HG03558 (cell line): Measurements from ENCODE around the gene PTCH1.

Experiments used
- ATAC-seq: cut with Tn5 transposase; IDR thresholded peaks from one replicate; pipeline ENCODE4 v1.9.1; 2021; ENCODE audit warnings: moderate number of reproducible peaks; ENCODE audit not compliant: unreplicated experiment; ENCODE audit errors: extremely low read depth

PTCH1 gene

GRCh38 chr9:95446259-95446658, 70.5 kb downstream of the PTCH1 start:
- ATAC-seq = no peak

DNA sequence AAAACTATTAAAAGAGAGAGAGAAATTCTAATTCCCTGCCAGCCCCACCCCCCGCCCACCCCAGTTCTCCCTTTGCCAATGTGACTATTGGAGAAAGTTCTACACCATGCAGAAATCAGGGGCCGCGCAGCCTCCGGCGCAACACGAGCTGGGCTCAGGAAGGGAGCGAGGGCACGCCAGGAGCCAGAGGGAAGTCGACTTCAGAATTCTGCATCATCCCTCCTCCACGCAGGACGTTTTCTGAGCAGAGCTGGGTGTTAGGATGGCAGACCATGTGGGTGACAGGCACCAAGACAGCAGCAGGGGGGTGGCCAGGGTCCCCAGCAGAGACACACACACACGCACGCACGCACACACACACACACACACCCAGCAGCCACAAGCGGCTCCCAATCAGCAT, 72.6 kb downstream of the PTCH1 start:
- no peak for ATAC-seq

GRCh38 chr9:95443301-95443700, 73.5 kb downstream of the PTCH1 start:
- ATAC-seq = no peak

- no peak for ATAC-seq
Measured at GRCh38 chr9:95441081-95441480, 75.7 kb downstream of the PTCH1 start.

DNA sequence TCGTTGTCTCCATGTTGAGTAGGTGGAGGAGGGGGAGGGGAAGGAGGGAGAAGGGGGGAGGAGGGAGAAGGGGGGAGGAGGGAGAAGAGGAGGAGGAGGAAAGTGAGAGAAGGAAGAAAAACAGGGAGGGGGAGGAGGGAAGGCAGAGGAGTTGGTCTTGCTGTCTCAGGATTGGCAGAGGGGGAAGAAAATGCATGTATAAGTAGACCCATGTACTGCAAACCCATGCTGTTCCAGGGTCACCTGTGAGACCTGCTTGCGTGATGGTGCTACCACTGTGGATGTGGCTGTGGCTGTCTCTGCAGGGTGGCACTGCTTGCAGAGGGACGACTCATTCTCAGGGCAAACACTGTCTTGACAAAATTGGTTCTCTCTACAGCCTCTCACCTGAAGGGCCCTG, 76.3 kb downstream of the PTCH1 start:
- no peak for ATAC-seq

- ATAC-seq = no peak
Measured at GRCh38 chr9:95438561-95439357, 78.0 kb downstream of the PTCH1 start.

GRCh38 chr9:95437559-95437958, 79.2 kb downstream of the PTCH1 start:
- ATAC-seq = no peak

DNA sequence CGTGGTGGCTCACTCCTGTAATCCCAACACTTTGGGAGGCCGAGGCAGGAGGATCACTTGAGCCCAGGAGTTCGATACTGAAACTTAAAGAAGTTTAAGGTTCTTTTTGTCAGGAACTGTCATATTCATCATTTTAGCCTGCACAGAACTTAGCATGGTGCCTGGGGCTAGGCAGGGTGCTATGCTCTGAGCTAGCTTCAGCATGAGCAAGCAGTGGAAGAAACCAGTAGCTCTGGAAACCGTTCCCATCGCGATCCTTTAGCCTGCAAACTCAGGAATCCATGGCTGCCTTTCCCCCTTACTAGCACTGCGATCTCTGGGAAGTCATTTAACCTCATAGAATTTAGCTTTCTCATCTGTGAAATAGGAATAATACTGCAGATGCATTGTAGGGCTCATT, 80.4 kb downstream of the PTCH1 start:
- no peak for ATAC-seq

GRCh38 chr9:95435074-95435728, 81.6 kb downstream of the PTCH1 start:
- no peak for ATAC-seq

DNA sequence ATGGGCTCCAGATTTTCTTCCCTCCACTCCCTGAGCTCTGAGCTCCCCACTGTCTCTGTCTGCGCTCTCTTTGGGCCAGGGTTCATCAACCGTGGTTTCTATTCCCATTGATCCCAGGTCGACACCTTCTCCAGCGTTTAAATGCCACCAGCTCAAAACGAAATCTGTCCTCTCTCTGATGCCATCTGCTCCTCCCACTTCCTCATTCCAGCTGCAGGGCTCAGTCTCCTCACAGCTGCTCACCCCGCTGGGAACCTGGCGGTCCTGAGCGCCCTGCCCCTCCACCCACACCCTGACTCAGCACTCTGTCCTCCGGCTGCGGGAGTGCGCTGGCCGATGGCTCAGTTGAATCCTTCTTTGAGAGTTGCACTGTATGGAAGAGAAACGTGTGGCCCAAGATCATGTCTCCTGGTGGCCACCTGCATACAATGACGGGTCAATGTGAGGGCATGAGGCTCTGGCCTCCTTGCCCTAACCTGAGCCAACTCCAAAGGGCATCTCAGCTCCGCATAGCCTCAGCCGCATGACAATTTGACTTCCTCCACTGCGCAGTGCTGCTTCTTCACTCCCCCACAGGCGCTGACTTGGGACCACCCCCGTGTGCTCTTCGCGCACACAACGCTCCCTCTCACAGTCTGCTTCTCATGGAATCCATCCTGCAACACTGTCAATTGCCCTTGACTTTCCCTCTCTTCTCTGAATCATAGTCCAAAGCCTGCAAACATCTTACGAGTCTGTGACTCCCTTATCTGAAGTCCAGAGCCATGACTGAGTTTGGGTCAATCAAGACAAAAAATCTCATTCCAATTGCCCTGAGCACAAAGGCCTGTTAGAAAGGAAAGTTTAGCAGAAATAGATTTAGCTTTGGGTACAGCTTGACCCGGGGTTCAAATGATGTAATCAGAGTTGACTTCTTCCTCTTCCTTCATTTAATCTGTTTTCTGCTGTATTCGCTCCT, 82.4 kb downstream of the PTCH1 start:
- ATAC-seq = no peak

GRCh38 chr9:95433096-95433819, 83.5 kb downstream of the PTCH1 start:
- no peak for ATAC-seq

DNA sequence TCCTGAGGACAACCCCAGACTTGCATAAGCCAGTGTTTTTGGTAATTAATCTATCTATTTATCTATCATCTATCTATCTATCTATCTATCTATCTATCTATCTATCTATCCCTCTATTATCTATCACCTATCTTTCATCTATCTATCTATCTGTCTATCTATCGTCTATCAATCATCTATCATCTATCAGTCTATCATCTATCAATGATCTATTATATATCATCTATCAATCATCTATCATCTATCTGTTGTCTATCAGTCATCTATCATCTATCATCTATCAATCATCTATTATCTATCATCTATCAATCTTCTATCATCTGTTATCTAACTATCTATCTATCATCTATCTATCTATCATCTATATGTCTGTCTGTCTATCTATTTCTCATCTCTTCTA, 85.5 kb downstream of the PTCH1 start:
- no peak for ATAC-seq

GRCh38 chr9:95429948-95430620, 86.7 kb downstream of the PTCH1 start:
- ATAC-seq = no peak

GRCh38 chr9:95429096-95429495, 87.7 kb downstream of the PTCH1 start:
- no peak for ATAC-seq

GRCh38 chr9:95425910-95426551, 90.7 kb downstream of the PTCH1 start:
- ATAC-seq = no peak

- ATAC-seq = no peak
Measured at GRCh38 chr9:95422650-95423049, 94.1 kb downstream of the PTCH1 start.

- ATAC-seq = no peak
Measured at GRCh38 chr9:95420518-95420917, 96.3 kb downstream of the PTCH1 start.

- no peak for ATAC-seq
Measured at GRCh38 chr9:95419444-95419843, 97.3 kb downstream of the PTCH1 start.

DNA sequence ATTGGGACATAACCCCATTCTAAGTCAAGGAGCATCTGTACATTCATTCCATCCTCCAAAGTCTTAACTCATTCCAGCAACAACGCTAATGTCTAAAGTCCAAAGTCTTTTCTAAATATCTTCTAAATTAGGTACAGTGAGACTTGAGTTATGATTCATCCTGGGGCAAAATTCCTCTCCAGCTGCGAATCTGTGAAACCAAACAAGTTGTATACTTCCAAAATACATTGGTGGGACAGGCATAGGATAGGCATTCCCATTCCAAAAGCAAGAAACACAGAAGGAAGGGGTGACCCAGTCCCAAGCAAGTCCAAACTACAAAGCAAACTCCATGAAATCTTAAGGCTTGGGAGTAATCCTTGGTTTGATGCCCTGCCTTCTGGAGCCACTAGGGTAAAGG, 101.6 kb downstream of the PTCH1 start:
- no peak for ATAC-seq
